IPS-18a (cell line): ENCODE data around the gene RC3H2.

Experiments used
- H3K27ac ChIP-seq: one replicate; pipeline ENCODE4 v1.5.1; 2013; ENCODE audit warnings: low read length
- H3K27me3 ChIP-seq: one replicate; pipeline ENCODE4 v1.6.1; 2013; ENCODE audit warnings: mild to moderate bottlenecking, low read length; ENCODE audit not compliant: control insufficient read depth, insufficient read depth
- H3K36me3 ChIP-seq: one replicate; pipeline ENCODE4 v1.6.1; 2013; ENCODE audit warnings: low read depth, low read length; ENCODE audit not compliant: control insufficient read depth
- H3K4me1 ChIP-seq: one replicate; pipeline ENCODE4 v1.6.1; 2013; ENCODE audit warnings: low read depth, low read length; ENCODE audit not compliant: control insufficient read depth
- H3K4me3 ChIP-seq: one replicate; pipeline ENCODE4 v1.5.1; 2013; ENCODE audit warnings: low read length
- H3K9ac ChIP-seq: one replicate; pipeline ENCODE4 v1.6.1; 2013; ENCODE audit warnings: mild to moderate bottlenecking, low read length, moderate library complexity
- H3K9me3 ChIP-seq: one replicate; pipeline ENCODE4 v1.6.1; 2013; ENCODE audit warnings: low read depth, low read length; ENCODE audit not compliant: control insufficient read depth

RC3H2 gene

GRCh38 chr9:122797316-122798063 lies 107.7 kb downstream of the RC3H2 start:
- H3K27ac ChIP-seq = no peak overlapping the region
- H3K9me3 ChIP-seq = peaks cover 28% of the 10 kb centered on the region
- H3K27me3 ChIP-seq = no peaks in the 10 kb centered on the region
- no peaks in the 10 kb centered on the region for H3K36me3 ChIP-seq
- no peak overlapping the region for H3K4me3 ChIP-seq
- H3K4me1 ChIP-seq = no peaks in the 10 kb centered on the region
- no peak overlapping the region for H3K9ac ChIP-seq
